ENCODE results near the gene CDIP1. TPM values are rescaled to one million over a fixed set of nuclear protein-coding genes. Genes with fewer than 3 reads are reported as not detected.
A peak's percentile ranks its signal among the peaks of the same experiment; 100 is the strongest.

Gene CDIP1
- total and polyA plus RNA-seq, 2 donors from 2014 or later: 40.8 to 80.4 TPM

DNA sequence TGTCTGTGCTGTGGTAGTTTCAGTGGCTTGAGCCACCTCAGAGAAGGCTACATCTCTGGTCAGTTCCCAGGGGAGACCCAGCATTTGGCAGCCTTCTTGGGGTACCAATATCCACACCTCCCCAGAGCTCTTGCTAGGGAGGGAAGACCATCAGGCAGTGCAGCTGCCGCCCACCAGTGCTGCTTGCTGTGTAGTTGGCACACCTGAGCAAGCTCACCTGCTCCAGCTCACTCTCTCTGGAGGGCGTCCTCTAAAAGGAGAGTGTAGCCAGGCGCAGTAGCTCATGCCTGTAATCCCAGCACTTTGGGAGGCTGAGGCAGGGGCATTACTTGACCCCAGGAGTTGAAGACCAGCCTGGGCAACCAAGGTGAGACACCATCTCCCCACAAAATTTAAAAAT lies 29.8 kb downstream of the CDIP1 start:
- Histone ChIP-seq H3K9me3 (ENCODE audit: control insufficient read depth in 2 of 3, insufficient read depth in 1 of 3, low read length in 3 of 3) (no peaks in the 10 kb centered on the region), H3K36me3 (ENCODE audit: control insufficient read depth in 2 of 3, insufficient read depth in 3 of 3, low read length in 3 of 3) (peaks cover 0 to 51% (median 28%) of the 10 kb centered on the region in 3 donors), H3K9ac (ENCODE audit: low read length in 3 of 3) (no peak overlapping the region), H3K27me3 (ENCODE audit: control insufficient read depth, insufficient read depth, low read length) (no peaks in the 10 kb centered on the region), H3K4me1 (ENCODE audit: control insufficient read depth in 2 of 3, insufficient read depth in 2 of 3, low read depth in 1 of 3, low read length in 3 of 3) (peaks cover 0 to 21% (median 11%) of the 10 kb centered on the region in 3 donors), H3K4me3 (ENCODE audit: low read length in 3 of 3) (no peak overlapping the region), H3K27ac (ENCODE audit: low read depth in 2 of 2, low read length in 2 of 2) (peak overlapping the region in 1 of 2 donors; percentile 23)
- DNase-seq (no peak), FAIRE-seq (no peak)
- TF ChIP-seq, protein P1, sequence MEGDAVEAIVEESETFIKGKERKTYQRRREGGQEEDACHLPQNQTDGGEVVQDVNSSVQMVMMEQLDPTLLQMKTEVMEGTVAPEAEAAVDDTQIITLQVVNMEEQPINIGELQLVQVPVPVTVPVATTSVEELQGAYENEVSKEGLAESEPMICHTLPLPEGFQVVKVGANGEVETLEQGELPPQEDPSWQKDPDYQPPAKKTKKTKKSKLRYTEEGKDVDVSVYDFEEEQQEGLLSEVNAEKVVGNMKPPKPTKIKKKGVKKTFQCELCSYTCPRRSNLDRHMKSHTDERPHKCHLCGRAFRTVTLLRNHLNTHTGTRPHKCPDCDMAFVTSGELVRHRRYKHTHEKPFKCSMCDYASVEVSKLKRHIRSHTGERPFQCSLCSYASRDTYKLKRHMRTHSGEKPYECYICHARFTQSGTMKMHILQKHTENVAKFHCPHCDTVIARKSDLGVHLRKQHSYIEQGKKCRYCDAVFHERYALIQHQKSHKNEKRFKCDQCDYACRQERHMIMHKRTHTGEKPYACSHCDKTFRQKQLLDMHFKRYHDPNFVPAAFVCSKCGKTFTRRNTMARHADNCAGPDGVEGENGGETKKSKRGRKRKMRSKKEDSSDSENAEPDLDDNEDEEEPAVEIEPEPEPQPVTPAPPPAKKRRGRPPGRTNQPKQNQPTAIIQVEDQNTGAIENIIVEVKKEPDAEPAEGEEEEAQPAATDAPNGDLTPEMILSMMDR (IDR thresholded peaks at IDR 0.05; ENCODE audit: borderline replicate concordance, extremely low read depth, insufficient read depth): no peak
- intact Hi-C loops (cut with DNase I): no loop called here

DNA sequence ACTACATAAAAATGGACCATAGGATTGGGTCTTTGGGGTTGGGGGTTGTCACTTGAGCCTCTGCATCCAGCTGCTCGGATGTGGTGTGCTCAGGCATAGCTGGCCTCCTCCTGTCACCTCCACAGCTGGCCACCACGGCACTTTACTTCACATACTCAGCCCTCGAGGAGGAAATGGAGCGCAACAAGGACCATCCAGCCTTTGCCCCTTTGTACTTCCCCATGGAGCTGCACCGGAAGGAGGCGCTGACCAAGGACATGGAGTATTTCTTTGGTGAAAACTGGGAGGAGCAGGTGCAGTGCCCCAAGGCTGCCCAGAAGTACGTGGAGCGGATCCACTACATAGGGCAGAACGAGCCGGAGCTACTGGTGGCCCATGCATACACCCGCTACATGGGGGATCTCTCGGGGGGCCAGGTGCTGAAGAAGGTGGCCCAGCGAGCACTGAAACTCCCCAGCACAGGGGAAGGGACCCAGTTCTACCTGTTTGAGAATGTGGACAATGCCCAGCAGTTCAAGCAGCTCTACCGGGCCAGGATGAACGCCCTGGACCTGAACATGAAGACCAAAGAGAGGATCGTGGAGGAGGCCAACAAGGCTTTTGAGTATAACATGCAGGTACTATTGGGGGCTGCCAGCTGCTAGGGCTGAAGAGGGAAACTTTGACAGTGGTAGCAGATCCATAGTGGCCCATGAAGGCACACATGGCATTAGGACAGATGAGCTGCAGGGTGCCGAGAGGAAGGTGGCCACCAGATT lies 30.8 kb downstream of the CDIP1 start:
- TF ChIP-seq, protein P1 (IDR thresholded peaks at IDR 0.05; ENCODE audit: borderline replicate concordance, extremely low read depth, insufficient read depth): peak; percentile 5
- Histone ChIP-seq H3K9me3 (ENCODE audit: control insufficient read depth in 2 of 3, insufficient read depth in 1 of 3, low read length in 3 of 3) (no peaks in the 10 kb centered on the region), H3K27ac (ENCODE audit: low read depth in 2 of 2, low read length in 2 of 2) (peak overlapping the region in 1 of 2 donors; percentile 10), H3K36me3 (ENCODE audit: control insufficient read depth in 2 of 3, insufficient read depth in 3 of 3, low read length in 3 of 3) (peaks cover 0 to 43% (median 28%) of the 10 kb centered on the region in 3 donors), H3K4me3 (ENCODE audit: low read length in 3 of 3) (no peak overlapping the region), H3K9ac (ENCODE audit: low read length in 3 of 3) (no peak overlapping the region), H3K27me3 (ENCODE audit: control insufficient read depth, insufficient read depth, low read length) (no peaks in the 10 kb centered on the region), H3K4me1 (ENCODE audit: control insufficient read depth in 2 of 3, insufficient read depth in 2 of 3, low read depth in 1 of 3, low read length in 3 of 3) (peaks cover 0 to 17% (median 11%) of the 10 kb centered on the region in 3 donors)
- DNase-seq (no peak), FAIRE-seq (no peak)
- intact Hi-C loops (cut with DNase I): no loop called here

DNA sequence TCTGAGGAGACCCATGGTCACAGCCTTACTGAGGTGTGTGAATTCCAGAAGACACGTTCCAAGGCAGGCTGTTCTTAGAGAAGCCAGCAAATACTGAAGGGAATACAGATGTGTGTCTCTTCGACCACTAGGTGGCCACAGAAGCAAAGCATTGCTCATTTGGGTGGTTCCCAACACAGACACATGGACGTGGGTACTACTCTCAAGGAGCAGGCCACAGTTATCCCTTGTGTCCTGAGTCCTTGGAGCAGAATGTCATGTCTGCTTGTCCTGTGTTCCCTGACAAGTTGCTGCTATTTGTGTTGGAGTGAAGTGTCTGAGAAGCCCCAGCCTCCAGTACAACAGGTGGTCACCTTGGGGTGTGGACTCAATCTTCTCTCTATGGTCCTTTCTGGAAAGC lies 32.1 kb downstream of the CDIP1 start:
- TF ChIP-seq, protein P1 (IDR thresholded peaks at IDR 0.05; ENCODE audit: borderline replicate concordance, extremely low read depth, insufficient read depth): peak; percentile 93
- FAIRE-seq (no peak), DNase-seq (peak in 3 of 5 donors; percentile 66 to 92 (median 75))
- Histone ChIP-seq H3K4me1 (ENCODE audit: control insufficient read depth in 2 of 3, insufficient read depth in 2 of 3, low read depth in 1 of 3, low read length in 3 of 3) (peaks cover 0 to 17% (median 16%) of the 10 kb centered on the region in 3 donors), H3K27ac (ENCODE audit: low read depth in 2 of 2, low read length in 2 of 2) (no peak overlapping the region), H3K9ac (ENCODE audit: low read length in 3 of 3) (no peak overlapping the region), H3K27me3 (ENCODE audit: control insufficient read depth, insufficient read depth, low read length) (no peaks in the 10 kb centered on the region), H3K9me3 (ENCODE audit: control insufficient read depth in 2 of 3, insufficient read depth in 1 of 3, low read length in 3 of 3) (no peaks in the 10 kb centered on the region), H3K4me3 (ENCODE audit: low read length in 3 of 3) (no peak overlapping the region), H3K36me3 (ENCODE audit: control insufficient read depth in 2 of 3, insufficient read depth in 3 of 3, low read length in 3 of 3) (peaks cover 0 to 33% (median 24%) of the 10 kb centered on the region in 3 donors)
- intact Hi-C loops (cut with DNase I): no loop called here
